B cell (primary cell): ENCODE results near the gene LRRC42. TPM values are rescaled to one million over a fixed set of nuclear protein-coding genes. Genes with fewer than 3 reads are reported as not detected.

Experiments
- ATAC-seq: fragments of 200-7000 bp; cut with Tn5 transposase; one replicate; pipeline ENCODE4 v1.10.0; 2021; ENCODE audit warnings: low read depth, mild to moderate bottlenecking, moderate number of reproducible peaks, moderate library complexity
- CTCF ChIA-PET: fragments of 350-600 bp; sonication (Branson Sonifier 250); formaldehyde crosslinking; loops from one replicate; lab custom pipeline; 2021; ENCODE audit warnings: antibody characterized with exemption, inconsistent platforms; lab: Charles Lee
- POLR2A ChIA-PET: fragments of 350-600 bp; sonication (Branson Sonifier 250); formaldehyde crosslinking; loops from one replicate; lab custom pipeline; 2021; ENCODE audit warnings: antibody characterized with exemption; lab: Charles Lee
- DNase-seq: peaks from one replicate; pipeline ENCODE4 v3.0.0; 2013
- H2AFZ ChIP-seq: 2 replicates; pipeline ENCODE4 v1.6.1; 2012; ENCODE audit warnings: mild to moderate bottlenecking, low read depth, low read length; ENCODE audit not compliant: insufficient read depth, poor library complexity, severe bottlenecking
- H3K27ac ChIP-seq, 2 donors: 1 replicate in 1 of 2; 2 replicates in 1 of 2; pipeline ENCODE4 v1.5.1; 2012 to 2013; ENCODE audit warnings: low read length in 2 of 2, mild to moderate bottlenecking in 2 of 2, moderate library complexity in 1 of 2
- H3K27me3 ChIP-seq, 4 experiments: fragments of 200-600 bp in 1 of 4; sonication (generic) in 1 of 4; replicated peaks in 1 of 4; 1 replicate in 2 of 4; 2 replicates in 2 of 4; pipeline versions ENCODE4 v1.6.1 to v1.7.0; 2013 to 2016; ENCODE audit warnings: low read length in 3 of 4, mild to moderate bottlenecking in 2 of 4, mixed read lengths in 1 of 4, moderate library complexity in 1 of 4; ENCODE audit not compliant: insufficient read depth in 4 of 4, control insufficient read depth in 3 of 4; ENCODE audit errors: control extremely low read depth in 1 of 4
- H3K36me3 ChIP-seq, 2 experiments: replicated peaks in 1 of 2; 1 replicate in 1 of 2; 2 replicates in 1 of 2; pipeline versions ENCODE4 v1.6.1 to v1.7.1; 2013; ENCODE audit warnings: low read length in 1 of 2; ENCODE audit not compliant: insufficient read depth in 2 of 2, control insufficient read depth in 1 of 2; ENCODE audit errors: control extremely low read depth in 1 of 2, extremely low read depth in 1 of 2
- H3K4me1 ChIP-seq, 2 donors: fragments of 200-600 bp in 1 of 2; sonication (generic) in 1 of 2; 1 replicate in 1 of 2; 2 replicates in 1 of 2; pipeline versions ENCODE4 v1.5.1 to v1.6.1; 2013 to 2017; ENCODE audit warnings: low read length in 2 of 2; ENCODE audit not compliant: control insufficient read depth in 2 of 2, insufficient read depth in 2 of 2
- H3K4me2 ChIP-seq: replicated peaks from 2 replicates; pipeline ENCODE3; 2012; ENCODE audit warnings: mild to moderate bottlenecking, low read depth, low read length; ENCODE audit not compliant: poor library complexity, severe bottlenecking
- H3K4me3 ChIP-seq, 5 experiments: fragments of 200-600 bp in 1 of 5; sonication (generic) in 1 of 5; 1 replicate in 3 of 5; 2 replicates in 2 of 5; pipeline versions ENCODE4 v1.5.1 to v1.7.0; 2011 to 2016; ENCODE audit warnings: low read length in 4 of 5, mild to moderate bottlenecking in 4 of 5, low read depth in 2 of 5, control low read depth in 1 of 5, moderate library complexity in 1 of 5; ENCODE audit not compliant: insufficient read depth in 1 of 5; ENCODE audit errors: control extremely low read depth in 1 of 5, extremely low read depth in 1 of 5
- H3K79me2 ChIP-seq: fragments of 200-600 bp; sonication (generic); one replicate; pipeline ENCODE4 v1.6.0; 2016; ENCODE audit warnings: low read length; ENCODE audit not compliant: control insufficient read depth, insufficient read depth
- H3K9ac ChIP-seq: fragments of 200-600 bp; sonication (generic); 2 replicates; pipeline ENCODE4 v1.6.1; 2017; ENCODE audit warnings: mild to moderate bottlenecking, low read length, moderate library complexity
- H3K9me3 ChIP-seq, 3 donors: one replicate each; pipeline versions ENCODE4 v1.6.1 to v1.7.1; 2013; ENCODE audit warnings: low read length in 2 of 3; ENCODE audit not compliant: control insufficient read depth in 2 of 3, insufficient read depth in 1 of 3; ENCODE audit errors: control extremely low read depth in 1 of 3
- H4K20me1 ChIP-seq: 2 replicates; pipeline ENCODE4 v1.6.0; 2012; ENCODE audit warnings: mild to moderate bottlenecking, low read length; ENCODE audit not compliant: insufficient read depth, control insufficient read depth, poor library complexity, severe bottlenecking
- H3K27ac Mint-ChIP-seq: one replicate; pipeline ENCODE4 v1.8.0; 2021; ENCODE audit warnings: mixed read lengths
- H3K27me3 Mint-ChIP-seq: one replicate; pipeline ENCODE4 v1.8.0; 2021; ENCODE audit warnings: mixed read lengths
- H3K4me1 Mint-ChIP-seq: one replicate; pipeline ENCODE4 v1.8.0; 2021; ENCODE audit warnings: mixed read lengths
- H3K4me3 Mint-ChIP-seq: one replicate; pipeline ENCODE4 v1.8.0; 2021; ENCODE audit warnings: mixed read lengths
- H3K9me3 Mint-ChIP-seq: one replicate; pipeline ENCODE4 v1.8.0; 2022; ENCODE audit warnings: mixed read lengths; ENCODE audit not compliant: insufficient read depth
- EZH2 ChIP-seq: IDR thresholded peaks from 2 replicates; pipeline ENCODE4 v1.6.1; 2012; ENCODE audit warnings: borderline replicate concordance, low read depth, mild to moderate bottlenecking, moderate library complexity, low read length; ENCODE audit not compliant: insufficient read depth, poor library complexity, severe bottlenecking
- WGBS: methylation state at CpG from one replicate; pipeline ENCODE4 v1.1.5; 2013; ENCODE audit warnings: missing lambda C conversion rate; ENCODE audit not compliant: insufficient coverage; 5-methylcytosine and 5-hydroxymethylcytosine counted together
- intact Hi-C: fragments of 100-400 bp; cut with micrococcal nuclease; formaldehyde crosslinking; loops from one replicate; pipeline ENCODE4 v1.10.0; 2022
- polyA plus RNA-seq: library from polyadenylated mRNA; depleted of rRNA; stranded (reverse); fragments of >200 nt; gene quantifications from 2 replicates; pipeline ENCODE4 v1.2.3, GENCODE V29; 2012
- total RNA-seq, 2 donors: library from RNA; stranded (reverse); fragments of 120-200 nt in 1 of 2; gene quantifications; 1 replicate in 1 of 2; 2 replicates in 1 of 2; pipeline versions ENCODE4 v1.2.3 to v1.2.4, GENCODE V29; 2013 to 2022
- TF ChIP-seq, protein P1 (sequence below): fragments of 200-600 bp; IDR thresholded peaks from one replicate; pipeline ENCODE4 v1.8.0; 2022; ENCODE audit warnings: antibody characterized with exemption, mild to moderate bottlenecking

LRRC42 gene
- total and polyA plus RNA-seq, 2 donors (not counting 1 experiment from before 2014, with no cell fraction given): 4.7 to 10.3 TPM

GRCh38 chr1:53949023-53949990 lies 3.2 kb downstream of the LRRC42 start:
- Mint-ChIP-seq H3K27me3 (no peaks in the 10 kb centered on the region), H3K27ac (no peak overlapping the region), H3K4me1 (peaks cover 20% of the 10 kb centered on the region), H3K4me3 (no peak overlapping the region), H3K9me3 (no peaks in the 10 kb centered on the region)
- H4K20me1 ChIP-seq: no peaks in the 10 kb centered on the region
- 96% methylated on average over 4 of the region's 4 CpGs for WGBS
- H3K9me3 ChIP-seq: no peaks in the 10 kb centered on the region
- intact Hi-C loops: loop anchor here (1.0 to 10.0 kb wide), 4 partner anchors 71 to 1585 kb away; partner anchors contain the start of genes CC2D1B and TTC22
- TF ChIP-seq, protein P1, sequence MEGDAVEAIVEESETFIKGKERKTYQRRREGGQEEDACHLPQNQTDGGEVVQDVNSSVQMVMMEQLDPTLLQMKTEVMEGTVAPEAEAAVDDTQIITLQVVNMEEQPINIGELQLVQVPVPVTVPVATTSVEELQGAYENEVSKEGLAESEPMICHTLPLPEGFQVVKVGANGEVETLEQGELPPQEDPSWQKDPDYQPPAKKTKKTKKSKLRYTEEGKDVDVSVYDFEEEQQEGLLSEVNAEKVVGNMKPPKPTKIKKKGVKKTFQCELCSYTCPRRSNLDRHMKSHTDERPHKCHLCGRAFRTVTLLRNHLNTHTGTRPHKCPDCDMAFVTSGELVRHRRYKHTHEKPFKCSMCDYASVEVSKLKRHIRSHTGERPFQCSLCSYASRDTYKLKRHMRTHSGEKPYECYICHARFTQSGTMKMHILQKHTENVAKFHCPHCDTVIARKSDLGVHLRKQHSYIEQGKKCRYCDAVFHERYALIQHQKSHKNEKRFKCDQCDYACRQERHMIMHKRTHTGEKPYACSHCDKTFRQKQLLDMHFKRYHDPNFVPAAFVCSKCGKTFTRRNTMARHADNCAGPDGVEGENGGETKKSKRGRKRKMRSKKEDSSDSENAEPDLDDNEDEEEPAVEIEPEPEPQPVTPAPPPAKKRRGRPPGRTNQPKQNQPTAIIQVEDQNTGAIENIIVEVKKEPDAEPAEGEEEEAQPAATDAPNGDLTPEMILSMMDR: peak; percentile 55
- no peak for TF ChIP-seq EZH2
- H3K79me2 ChIP-seq: peaks cover 11% of the 10 kb centered on the region
- H3K36me3 ChIP-seq: peaks cover 6 to 13% of the 10 kb centered on the region in 2 experiments
- H2AFZ ChIP-seq: no peak overlapping the region
- H3K4me1 ChIP-seq: peaks cover 13 to 16% of the 10 kb centered on the region in 2 donors
- no peak overlapping the region for H3K4me3 ChIP-seq
- DNase-seq: peak; percentile 53
- POLR2A ChIA-PET: no interaction called here
- H3K27ac ChIP-seq: no peak overlapping the region
- H3K27me3 ChIP-seq: no peaks in the 10 kb centered on the region
- no peak overlapping the region for H3K4me2 ChIP-seq
- CTCF ChIA-PET: interaction anchor here (0.8 to 11.4 kb wide), 9 partner anchors 10 to 540 kb away, joined by 3 to 180 read pairs (median 5); no protein-coding TSS in a partner anchor
- H3K9ac ChIP-seq: no peak overlapping the region
- ATAC-seq: no peak

GRCh38 chr1:53951697-53952096 lies 5.5 kb downstream of the LRRC42 start:
- no peaks in the 10 kb centered on the region for H4K20me1 ChIP-seq
- H3K9me3 ChIP-seq: no peaks in the 10 kb centered on the region
- H3K4me1 ChIP-seq: peaks cover 4 to 5% of the 10 kb centered on the region in 2 donors
- H3K9me3 Mint-ChIP-seq: no peaks in the 10 kb centered on the region
- H3K4me1 Mint-ChIP-seq: peaks cover 9% of the 10 kb centered on the region
- H3K27me3 Mint-ChIP-seq: no peaks in the 10 kb centered on the region
- no peak for TF ChIP-seq EZH2
- TF ChIP-seq, protein P1: no peak
- ChIA-PET CTCF (interaction anchor here (0.7 to 11.4 kb wide), 3 partner anchors 10 to 90 kb away, joined by 3 to 180 read pairs (median 3); no protein-coding TSS in a partner anchor), POLR2A (no interaction called here)
- peaks cover 6 to 13% of the 10 kb centered on the region in 2 experiments for H3K36me3 ChIP-seq
- no peak overlapping the region for H3K4me2 ChIP-seq
- H3K4me3 Mint-ChIP-seq: no peak overlapping the region
- no peaks in the 10 kb centered on the region for H3K27me3 ChIP-seq
- ATAC-seq (no peak), DNase-seq (no peak)
- H3K27ac ChIP-seq: no peak overlapping the region
- no peak overlapping the region for H3K4me3 ChIP-seq
- intact Hi-C loops: no loop called here
- H2AFZ ChIP-seq: no peak overlapping the region
- no peak overlapping the region for H3K9ac ChIP-seq
- H3K27ac Mint-ChIP-seq: no peak overlapping the region
- peaks cover 5% of the 10 kb centered on the region for H3K79me2 ChIP-seq
- WGBS: 96% methylated on average over 5 of the region's 5 CpGs
